Neural cell (in vitro differentiated cells): ENCODE data around the gene ZBTB17.

ENCODE experiments used
- EZH2 ChIP-seq: fragments of 200-600, 300-800 bp; shearing (Covaris generic), sonication (generic); IDR thresholded peaks from 2 replicates; pipeline ENCODE4 v1.6.1; 2014; ENCODE audit warnings: antibody characterized with exemption, low read length, borderline replicate concordance, mild to moderate bottlenecking; ENCODE audit not compliant: insufficient read depth, poor library complexity, severe bottlenecking
- RAD21 ChIP-seq: fragments of 450-650 bp; conservative IDR thresholded peaks from 2 replicates; pipeline ENCODE4 v1.6.1; 2014; ENCODE audit warnings: antibody characterized with exemption, mild to moderate bottlenecking, moderate library complexity
- TF ChIP-seq, protein P1 (sequence below): fragments of 450-650 bp; IDR thresholded peaks from 2 replicates; pipeline ENCODE4 v1.5.1; 2014; ENCODE audit warnings: antibody characterized with exemption, mild to moderate bottlenecking, moderate library complexity; ENCODE audit not compliant: poor library complexity, severe bottlenecking

DNA sequence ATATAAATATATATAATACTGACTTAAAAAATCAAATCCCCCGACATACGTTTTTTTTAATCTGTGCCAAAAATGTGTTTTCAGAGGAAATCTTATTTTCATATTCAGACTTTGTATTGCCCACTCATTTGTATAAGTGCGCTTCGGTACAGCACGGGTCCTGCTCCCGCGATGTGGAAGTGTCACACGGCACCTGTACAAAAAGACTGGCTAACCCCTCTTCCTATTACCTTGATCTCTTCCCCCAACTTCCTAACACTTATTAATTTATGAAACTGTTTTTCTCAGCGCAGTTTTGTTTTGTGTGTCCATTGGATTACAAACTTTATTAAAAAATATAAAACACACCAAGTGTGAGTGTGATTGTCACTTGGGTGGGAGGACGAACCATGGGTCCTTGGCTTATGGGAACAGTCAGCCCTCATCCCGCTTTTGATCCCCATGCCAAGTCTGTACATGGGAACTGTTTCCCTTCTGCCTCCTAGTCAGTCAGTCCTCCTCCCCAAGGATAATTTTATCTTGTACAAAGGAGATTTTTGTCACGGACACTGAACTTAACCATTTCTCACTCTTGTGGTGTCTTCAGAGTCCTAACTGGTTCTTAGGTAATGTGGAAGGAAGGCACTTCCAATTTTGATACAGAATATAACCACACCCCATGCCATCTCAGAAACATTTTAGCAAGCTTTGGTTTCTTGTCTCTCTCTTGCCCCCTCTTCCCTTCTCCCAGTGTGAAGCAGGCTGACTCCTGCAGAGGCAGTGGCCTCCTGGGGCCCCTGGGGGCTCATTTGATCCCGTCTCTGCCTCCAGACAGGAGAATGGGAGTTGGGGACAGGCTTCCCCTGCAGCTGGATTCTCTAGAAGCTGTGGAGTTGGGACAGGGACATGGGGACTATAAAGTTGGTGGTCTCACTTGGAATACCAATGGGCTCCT, 35.5 kb downstream of the ZBTB17 start:
- TF ChIP-seq, protein P1, sequence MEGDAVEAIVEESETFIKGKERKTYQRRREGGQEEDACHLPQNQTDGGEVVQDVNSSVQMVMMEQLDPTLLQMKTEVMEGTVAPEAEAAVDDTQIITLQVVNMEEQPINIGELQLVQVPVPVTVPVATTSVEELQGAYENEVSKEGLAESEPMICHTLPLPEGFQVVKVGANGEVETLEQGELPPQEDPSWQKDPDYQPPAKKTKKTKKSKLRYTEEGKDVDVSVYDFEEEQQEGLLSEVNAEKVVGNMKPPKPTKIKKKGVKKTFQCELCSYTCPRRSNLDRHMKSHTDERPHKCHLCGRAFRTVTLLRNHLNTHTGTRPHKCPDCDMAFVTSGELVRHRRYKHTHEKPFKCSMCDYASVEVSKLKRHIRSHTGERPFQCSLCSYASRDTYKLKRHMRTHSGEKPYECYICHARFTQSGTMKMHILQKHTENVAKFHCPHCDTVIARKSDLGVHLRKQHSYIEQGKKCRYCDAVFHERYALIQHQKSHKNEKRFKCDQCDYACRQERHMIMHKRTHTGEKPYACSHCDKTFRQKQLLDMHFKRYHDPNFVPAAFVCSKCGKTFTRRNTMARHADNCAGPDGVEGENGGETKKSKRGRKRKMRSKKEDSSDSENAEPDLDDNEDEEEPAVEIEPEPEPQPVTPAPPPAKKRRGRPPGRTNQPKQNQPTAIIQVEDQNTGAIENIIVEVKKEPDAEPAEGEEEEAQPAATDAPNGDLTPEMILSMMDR, result no peak
- TF ChIP-seq EZH2 (no peak), RAD21 (no peak)
